H1 (cell line): ENCODE measurements around the gene KIAA1614. TPM values are rescaled to one million over a fixed set of nuclear protein-coding genes. Genes with fewer than 3 reads are reported as not detected.

Experiments used
- CTCF ChIA-PET: fragments of 300-600 bp; sonication (Branson Sonifier 250); formaldehyde crosslinking; loops from one replicate; lab custom pipeline; 2021; ENCODE audit not compliant: partially characterized antibody; lab: Charles Lee
- POLR2A ChIA-PET: fragments of 300-600 bp; sonication (Branson Sonifier 250); formaldehyde crosslinking; loops from one replicate; lab custom pipeline; 2021; ENCODE audit warnings: inconsistent platforms; ENCODE audit not compliant: partially characterized antibody; lab: Charles Lee
- DNase-seq, 2 experiments: peaks; one replicate each; pipeline versions ENCODE4 v3.0.0 to v3.0.0-alpha.2; 2010 to 2022; ENCODE audit warnings: low spot score in 2 of 2, low read depth in 1 of 2, mixed read lengths in 1 of 2
- FAIRE-seq: peaks from 2 replicates; lab custom pipeline; 2011; peaks lifted over from hg19 to GRCh38; lab: Jason Lieb, UNC
- H2AFZ ChIP-seq: 2 replicates; pipeline ENCODE4 v1.8.1; 2012; ENCODE audit warnings: low read length, inconsistent platforms
- H2AK5ac ChIP-seq: 2 replicates; pipeline ENCODE4 v1.6.1; 2013; ENCODE audit warnings: low read depth, low read length
- H2BK120ac ChIP-seq: replicated peaks from 2 replicates; pipeline ENCODE3; 2013; ENCODE audit warnings: low read depth, low read length, inconsistent platforms
- H2BK12ac ChIP-seq: 2 replicates; pipeline ENCODE4 v1.6.1; 2013; ENCODE audit warnings: low read depth, low read length
- H2BK15ac ChIP-seq: 2 replicates; pipeline ENCODE4 v1.6.1; 2013; ENCODE audit warnings: low read length
- H2BK20ac ChIP-seq: 2 replicates; pipeline ENCODE4 v1.6.1; 2013; ENCODE audit warnings: low read length
- H2BK5ac ChIP-seq: 2 replicates; pipeline ENCODE4 v1.6.1; 2013; ENCODE audit warnings: low read depth, low read length
- H3K14ac ChIP-seq: 2 replicates; pipeline ENCODE4 v1.6.1; 2013; ENCODE audit warnings: inconsistent platforms; ENCODE audit not compliant: insufficient read length
- H3K18ac ChIP-seq: 2 replicates; pipeline ENCODE4 v1.6.1; 2013; ENCODE audit warnings: low read length; ENCODE audit errors: extremely low read depth
- H3K23ac ChIP-seq: 2 replicates; pipeline ENCODE4 v1.6.1; 2013; ENCODE audit warnings: inconsistent platforms; ENCODE audit not compliant: insufficient read length
- H3K23me2 ChIP-seq: 2 replicates; pipeline ENCODE4 v1.6.1; 2013; ENCODE audit warnings: low read depth, low read length
- H3K27ac ChIP-seq: 2 replicates; pipeline ENCODE4 v1.6.1; 2011; ENCODE audit warnings: low read depth, low read length, inconsistent platforms
- H3K27me3 ChIP-seq, 4 experiments: replicated peaks in 1 of 4; 1 replicate in 1 of 4; 2 replicates in 3 of 4; pipeline versions ENCODE4 v1.6.1 to v1.8.1; 2011 to 2013; ENCODE audit warnings: low read length in 3 of 4, mild to moderate bottlenecking in 3 of 4, inconsistent platforms in 2 of 4, mixed read lengths in 2 of 4, moderate library complexity in 1 of 4; ENCODE audit not compliant: control insufficient read depth in 3 of 4, insufficient read depth in 3 of 4; ENCODE audit errors: extremely low read depth in 1 of 4
- H3K36me3 ChIP-seq, 4 experiments: 2 replicates each; pipeline versions ENCODE4 v1.6.1 to v1.8.1; 2011 to 2013; ENCODE audit warnings: mild to moderate bottlenecking in 4 of 4, low read length in 3 of 4, moderate library complexity in 2 of 4, control low read depth in 1 of 4, inconsistent platforms in 1 of 4; ENCODE audit not compliant: insufficient read depth in 4 of 4, control insufficient read depth in 2 of 4
- H3K4ac ChIP-seq: replicated peaks from 2 replicates; pipeline ENCODE3; 2013; ENCODE audit warnings: low read length, low read depth, mixed read lengths, inconsistent platforms; ENCODE audit not compliant: insufficient read length
- H3K4me1 ChIP-seq, 4 experiments: replicated peaks in 1 of 4; 1 replicate in 1 of 4; 2 replicates in 3 of 4; pipeline versions ENCODE4 v1.6.1 to v1.8.1; 2011 to 2013; ENCODE audit warnings: low read length in 3 of 4, inconsistent platforms in 2 of 4, mixed read lengths in 1 of 4; ENCODE audit not compliant: insufficient read depth in 4 of 4, control insufficient read depth in 3 of 4
- H3K4me2 ChIP-seq, 2 experiments: 2 replicates each; pipeline versions ENCODE4 v1.6.1 to v1.8.1; 2011 to 2013; ENCODE audit warnings: low read depth in 2 of 2, low read length in 2 of 2, control low read depth in 1 of 2, inconsistent platforms in 1 of 2, mild to moderate bottlenecking in 1 of 2; ENCODE audit not compliant: insufficient read depth in 1 of 2
- H3K4me3 ChIP-seq, 4 experiments: fragments of 200-600, 300-600 bp in 1 of 4; sonication (generic), shearing (Covaris generic), sonication (Bioruptor Twin) in 1 of 4; 2 replicates each; pipeline versions ENCODE4 v1.5.1 to v1.8.1; 2011 to 2016; ENCODE audit warnings: low read length in 4 of 4, low read depth in 3 of 4, control low read depth in 2 of 4, inconsistent platforms in 2 of 4, mild to moderate bottlenecking in 2 of 4, mixed read lengths in 1 of 4, moderate library complexity in 1 of 4; ENCODE audit not compliant: insufficient read depth in 2 of 4; ENCODE audit errors: extremely low read depth in 1 of 4
- H3K56ac ChIP-seq: replicated peaks from 2 replicates; pipeline ENCODE3; 2013; ENCODE audit warnings: low read depth, mild to moderate bottlenecking, mixed read lengths, low read length, inconsistent platforms; ENCODE audit not compliant: insufficient read length
- H3K79me1 ChIP-seq: 2 replicates; pipeline ENCODE4 v1.6.1; 2013; ENCODE audit warnings: low read depth, low read length, control low read depth
- H3K79me2 ChIP-seq, 2 experiments: 2 replicates each; pipeline versions ENCODE4 v1.6.1 to v1.8.1; 2012 to 2013; ENCODE audit warnings: low read length in 2 of 2, mild to moderate bottlenecking in 2 of 2, inconsistent platforms in 1 of 2; ENCODE audit not compliant: insufficient read depth in 2 of 2, control insufficient read depth in 1 of 2
- H3K9ac ChIP-seq, 4 experiments: replicated peaks in 1 of 4; 1 replicate in 1 of 4; 2 replicates in 3 of 4; pipeline versions ENCODE4 v1.6.1 to v1.8.1; 2011 to 2013; ENCODE audit warnings: low read depth in 3 of 4, low read length in 3 of 4, control low read depth in 2 of 4, mild to moderate bottlenecking in 2 of 4, moderate library complexity in 2 of 4, inconsistent platforms in 1 of 4; ENCODE audit errors: extremely low read depth in 1 of 4
- H3K9me3 ChIP-seq, 2 experiments: 2 replicates each; pipeline versions ENCODE4 v1.6.1 to v1.8.1; 2012 to 2013; ENCODE audit warnings: mild to moderate bottlenecking in 2 of 2, moderate library complexity in 2 of 2, control low read depth in 1 of 2, inconsistent platforms in 1 of 2, low read depth in 1 of 2, low read length in 1 of 2, mixed read lengths in 1 of 2; ENCODE audit not compliant: insufficient read depth in 2 of 2
- H4K20me1 ChIP-seq, 2 experiments: replicated peaks in 1 of 2; 2 replicates each; pipeline versions ENCODE3 to v1.8.1; 2011 to 2013; ENCODE audit warnings: inconsistent platforms in 2 of 2, low read length in 2 of 2, mild to moderate bottlenecking in 1 of 2; ENCODE audit not compliant: insufficient read depth in 2 of 2, control insufficient read depth in 1 of 2
- H4K5ac ChIP-seq: 2 replicates; pipeline ENCODE4 v1.6.1; 2013; ENCODE audit warnings: low read length, low read depth, mixed read lengths, inconsistent platforms; ENCODE audit not compliant: insufficient read length
- H4K8ac ChIP-seq: 2 replicates; pipeline ENCODE4 v1.8.0; 2013; ENCODE audit warnings: mild to moderate bottlenecking, moderate library complexity, low read length, inconsistent platforms; ENCODE audit not compliant: insufficient read depth; ENCODE audit errors: extremely low read depth
- H4K91ac ChIP-seq: replicated peaks from 2 replicates; pipeline ENCODE3; 2013; ENCODE audit warnings: low read length, mixed read lengths, inconsistent platforms; ENCODE audit not compliant: insufficient read length
- ASH2L ChIP-seq: fragments of 200-600, 300-600 bp; sonication (generic); IDR thresholded peaks from one replicate; pipeline ENCODE4 v1.7.1; 2017; ENCODE audit warnings: low read length
- GTF2F1 ChIP-seq: IDR thresholded peaks from 2 replicates; pipeline ENCODE4 v1.6.1; 2012; ENCODE audit warnings: low read depth, low read length, improper control_type of control experiment, borderline replicate concordance
- JUN ChIP-seq: IDR thresholded peaks from 2 replicates; pipeline ENCODE4 v1.6.1; 2011; ENCODE audit warnings: low read depth, mild to moderate bottlenecking, improper control_type of control experiment, low read length
- KDM4A ChIP-seq: IDR thresholded peaks from one replicate; pipeline ENCODE4 v1.7.1; 2012; ENCODE audit warnings: low read depth, mild to moderate bottlenecking, moderate library complexity, low read length, inconsistent platforms; ENCODE audit not compliant: severe bottlenecking
- POLR2AphosphoS5 ChIP-seq: IDR thresholded peaks from 2 replicates; pipeline ENCODE4 v1.6.1; 2011; ENCODE audit warnings: low read depth, low read length
- POU5F1 ChIP-seq: IDR thresholded peaks from 2 replicates; pipeline ENCODE4 v1.6.1; 2011; ENCODE audit warnings: low read depth, mild to moderate bottlenecking, low read length, moderate library complexity
- RNF2 ChIP-seq: fragments of 200-900, 300-1000 bp; sonication (generic); IDR thresholded peaks from 2 replicates; pipeline ENCODE4 v1.7.1; 2016; ENCODE audit warnings: borderline replicate concordance, low read depth, mild to moderate bottlenecking, antibody characterized with exemption, low read length; ENCODE audit not compliant: poor library complexity, severe bottlenecking; ENCODE audit errors: missing control alignments
- TAF7 ChIP-seq: optimal IDR thresholded peaks from 2 replicates; pipeline ENCODE3; 2011; ENCODE audit warnings: low read depth, mild to moderate bottlenecking, inconsistent platforms, low read length, moderate library complexity, borderline replicate concordance
- ZNF274 ChIP-seq: IDR thresholded peaks from 2 replicates; pipeline ENCODE4 v1.7.0; 2012; ENCODE audit warnings: low read length, borderline replicate concordance; ENCODE audit errors: extremely low read depth
- WGBS, 2 experiments: shearing (Covaris generic) in 1 of 2; methylation state at CpG; one replicate each; pipeline versions ENCODE4 v1.1.6 to v1.1.7; 2013 to 2015; ENCODE audit warnings: low lambda C conversion rate in 2 of 2, mixed read lengths in 2 of 2, inconsistent platforms in 1 of 2, low coverage in 1 of 2, missing lambda C conversion rate in 1 of 2; ENCODE audit not compliant: insufficient replicate concordance in 2 of 2, insufficient coverage in 1 of 2, insufficient read length in 1 of 2; ENCODE audit errors: extremely low coverage in 1 of 2, missing lambda C conversion rate in 1 of 2; 5-methylcytosine and 5-hydroxymethylcytosine counted together
- polyA plus RNA-seq, 7 experiments: library from polyadenylated mRNA; depleted of rRNA in 3 of 7; stranded (reverse) in 5 of 7; unstranded in 2 of 7; fragments of >200 nt in 5 of 7; fragments of 200-250 nt in 2 of 7; gene quantifications; 1 replicate in 5 of 7; 2 replicates in 1 of 7; 4 replicates in 1 of 7; pipeline versions ENCODE4 v1.2.1 to v1.2.3, GENCODE V29; 2011 to 2013; ENCODE audit warnings: missing spikeins in 2 of 7, mixed read lengths in 2 of 7
- total RNA-seq: library from RNA; stranded (reverse); fragmentation: NEBNext Ultra II Directional; extraction: Animal tissue kit (Norgen Biotek cat#: 25700); gene quantifications from 2 replicates; pipeline ENCODE4 v1.2.1, GENCODE V29; 2021
- TF ChIP-seq, protein P1 (sequence below): IDR thresholded peaks from 2 replicates; pipeline ENCODE4 v1.6.1; 2012; ENCODE audit warnings: inconsistent platforms

KIAA1614 gene
- total and polyA plus RNA-seq, 2 of the 8 experiments (the other 6 are each of a cell fraction or from before 2014, with no cell fraction given): 1.3 to 3.1 TPM

DNA sequence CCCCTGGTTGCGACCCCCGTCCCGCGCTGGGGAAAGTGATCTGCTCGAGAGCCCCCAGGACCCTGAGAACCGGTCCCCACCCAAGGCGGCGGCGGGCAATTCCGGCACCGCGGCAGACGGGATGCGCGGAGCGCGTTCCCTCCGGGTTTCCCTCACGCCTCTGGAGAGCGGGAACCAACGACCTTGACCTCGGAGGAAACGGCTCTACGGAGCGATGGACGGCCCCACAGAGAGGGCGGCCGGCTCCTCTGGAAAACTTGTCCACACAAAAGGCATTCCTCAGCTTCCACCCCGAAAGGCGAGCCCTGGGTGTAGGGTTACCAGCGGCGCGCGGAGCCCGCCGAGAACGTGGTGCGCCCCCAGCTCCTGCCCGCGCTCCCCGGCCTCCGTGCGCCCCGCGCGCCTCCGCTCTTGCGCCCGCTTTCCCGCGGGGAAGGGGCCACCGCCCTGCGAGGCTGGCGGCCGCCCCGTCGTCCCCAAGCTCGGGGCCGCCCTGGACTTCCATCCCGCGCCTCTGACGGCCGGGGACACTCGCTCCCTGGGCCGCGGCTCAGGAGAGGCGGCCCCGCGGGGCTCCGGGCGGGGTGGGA, 391 bp upstream of the KIAA1614 start:
- Histone ChIP-seq H3K23me2 (peaks cover 14% of the 10 kb centered on the region; the same call in 1 of the 2 replicates), H3K56ac (no peak overlapping the region), H4K91ac (peak overlapping the region; percentile 94), H3K4ac (no peak overlapping the region), H3K4me1 (peaks cover 0 to 10% (median 3%) of the 10 kb centered on the region in 4 experiments; a peak in 6 of 7 replicates), H3K27ac (peak overlapping the region; percentile 54), H4K20me1 (no peaks in the 10 kb centered on the region), H2BK20ac (no peak overlapping the region), H3K14ac (no peak overlapping the region), H2AK5ac (no peak overlapping the region), H3K9me3 (no peaks in the 10 kb centered on the region), H2BK120ac (no peak overlapping the region), H2BK15ac (no peak overlapping the region), H3K79me1 (no peaks in the 10 kb centered on the region), H3K4me3 (peak overlapping the region; percentile 60 to 80 (median 64)), H3K18ac (peak overlapping the region; percentile 79), H3K36me3 (no peaks in the 10 kb centered on the region), H3K27me3 (peaks cover 0 to 3% (median under 1%) of the 10 kb centered on the region in 4 experiments; a peak in 5 of 7 replicates), H3K23ac (no peak overlapping the region), H3K79me2 (no peaks in the 10 kb centered on the region), H2BK5ac (peak overlapping the region; percentile 45; the same call in 1 of the 2 replicates), H3K4me2 (peak overlapping the region; percentile 85 to 88), H3K9ac (peak overlapping the region; percentile 25 to 67 (median 58); a peak in 5 of 7 replicates), H2BK12ac (0 out of 2 replicates have a peak overlapping the region, but pooled peaks have one; percentile 34), H4K5ac (peak overlapping the region; percentile 13), H2AFZ (peak overlapping the region; percentile 78; the same call in 1 of the 2 replicates), H4K8ac (peak overlapping the region; percentile 93)
- ChIA-PET POLR2A (interaction anchor here (0.6 to 4.6 kb wide), 17 partner anchors 11 to 410 kb away, joined by 3 to 50 read pairs (median 4); partner anchors contain the start of genes ACBD6, IER5 and XPR1), CTCF (interaction anchor here (0.8 to 2.9 kb wide), 10 partner anchors 8 to 380 kb away, joined by 3 to 12 read pairs (median 6); no protein-coding TSS in a partner anchor)
- 1% methylated on average over 62 of the region's 71 CpGs; no CpG with 5 or more reads in 1 of the 2 experiments for WGBS, 2 experiments
- FAIRE-seq: no peak
- DNase-seq: peak in 1 of 2 experiments; percentile 80
- peak; percentile 21 for TF ChIP-seq TAF7
- TF ChIP-seq ASH2L: peak; percentile 66
- TF ChIP-seq JUN: no peak
- peak; percentile 90 for TF ChIP-seq KDM4A
- TF ChIP-seq RNF2: no peak
- TF ChIP-seq POU5F1: no peak
- TF ChIP-seq GTF2F1: no peak
- TF ChIP-seq ZNF274: no peak
- TF ChIP-seq, protein P1, sequence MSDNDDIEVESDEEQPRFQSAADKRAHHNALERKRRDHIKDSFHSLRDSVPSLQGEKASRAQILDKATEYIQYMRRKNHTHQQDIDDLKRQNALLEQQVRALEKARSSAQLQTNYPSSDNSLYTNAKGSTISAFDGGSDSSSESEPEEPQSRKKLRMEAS: peak; percentile 54
- TF ChIP-seq POLR2AphosphoS5: peak; percentile 17
